ENCODE data around the gene TLK1. TPM values are rescaled to one million over a fixed set of nuclear protein-coding genes. Genes with fewer than 3 reads are reported as not detected.

The TLK1 gene
- total and polyA plus RNA-seq, 10 of the 15 experiments (the other 5 are each of a cell fraction or from before 2014, with no cell fraction given) = 25.1 to 126 (median 57.3) TPM

GRCh38 chr2:171181064-171182049, 20.7 kb upstream of the TLK1 start:
- DNase-seq (ENCODE audit: low read depth, low spot score) (no peak), FAIRE-seq (no peak), ATAC-seq (peak; percentile 58)
- ChIA-PET CTCF (interaction anchor here (0.7 to 1.2 kb wide), 4 partner anchors 7 to 167 kb away, joined by 3 to 4 read pairs (median 3); no protein-coding TSS in a partner anchor), POLR2A (interaction anchor here (0.5 to 0.6 kb wide), 6 partner anchors 14 to 526 kb away, joined by 3 to 5 read pairs (median 4); no protein-coding TSS in a partner anchor), RAD21 (ENCODE audit: unreplicated experiment) (interaction anchor here (0.8 to 1.9 kb wide), 5 partner anchors 23 to 166 kb away, joined by 3 to 6 read pairs (median 3); no protein-coding TSS in a partner anchor), SMC1A (ENCODE audit: uncharacterized antibody, unreplicated experiment) (interaction anchor here (0.5 to 1.8 kb wide), 16 partner anchors 10 to 235 kb away, joined by 3 to 9 read pairs (median 3); no protein-coding TSS in a partner anchor)
- BruUV-seq (replicated peaks) = no TSS peak
- Histone ChIP-seq H3K27me3 (replicated peaks in 1 of 2; ENCODE audit: control insufficient read depth in 2 of 2, insufficient read depth in 2 of 2, low read length in 1 of 2) (no peaks in the 10 kb centered on the region), H3K9ac (ENCODE audit: control insufficient read depth, insufficient read depth, low read length) (no peak overlapping the region), H4K20me1 (ENCODE audit: control insufficient read depth, insufficient read depth) (no peaks in the 10 kb centered on the region), H3K27ac (ENCODE audit: control insufficient read depth, insufficient read depth) (peak overlapping the region; percentile 5), H3K4me1 (ENCODE audit: control insufficient read depth, insufficient read depth, low read length) (peaks cover 24% of the 10 kb centered on the region), H2AFZ (ENCODE audit: control insufficient read depth, low read depth, low read length) (peak overlapping the region; percentile 63), H3K9me3 (replicated peaks; ENCODE audit: control insufficient read depth, insufficient read depth, low read length) (no peaks in the 10 kb centered on the region; the same call in 2 of the 3 replicates), H3K36me3 (ENCODE audit: control insufficient read depth in 2 of 2, insufficient read depth in 2 of 2, low read length in 1 of 2) (no peaks in the 10 kb centered on the region), H3K79me2 (ENCODE audit: control insufficient read depth, insufficient read depth, low read length) (no peaks in the 10 kb centered on the region), H3K4me2 (ENCODE audit: control insufficient read depth, insufficient read depth) (peak overlapping the region; percentile 67), H3K4me3 (no peak overlapping the region)
- intact Hi-C loops (cut with micrococcal nuclease; ENCODE audit: unreplicated experiment) (no loop called here), in situ Hi-C loops (cut with MboI) (no loop called here)
- WGBS (ENCODE audit: insufficient coverage, insufficient replicate concordance, low lambda C conversion rate, missing lambda C conversion rate) = 73% methylated on average over 9 of the region's 9 CpGs
- TF ChIP-seq ATF3 (IDR thresholded peaks at IDR 0.05; ENCODE audit: borderline replicate concordance, extremely low read depth, low read depth, low read length) (no peak), SMC3 (IDR thresholded peaks at IDR 0.05; ENCODE audit: borderline replicate concordance, low read length) (no peak), STAT3 (IDR thresholded peaks at IDR 0.05; ENCODE audit: low read depth, low read length) (no peak), KDM1A (IDR thresholded peaks at IDR 0.05; ENCODE audit: borderline replicate concordance) (no peak), SUPT20H (IDR thresholded peaks at IDR 0.05; ENCODE audit: borderline replicate concordance, control insufficient read depth, low read depth, low read length) (no peak), BHLHE40 (IDR thresholded peaks at IDR 0.05; ENCODE audit: borderline replicate concordance in 1 of 2, low read depth in 2 of 2, low read length in 1 of 2) (no peak), ZNF384 (IDR thresholded peaks at IDR 0.05; ENCODE audit: borderline replicate concordance, low read depth, low read length) (no peak), SUZ12 (IDR thresholded peaks at IDR 0.05; ENCODE audit: unreplicated experiment) (no peak), MXI1 (IDR thresholded peaks at IDR 0.05; ENCODE audit: low read depth, low read length) (no peak), FOS (IDR thresholded peaks at IDR 0.05; ENCODE audit: borderline replicate concordance, extremely low read depth, insufficient read length) (no peak), SKIL (IDR thresholded peaks at IDR 0.05; ENCODE audit: low read depth, poor library complexity, severe bottlenecking) (no peak), ATF7 (IDR thresholded peaks at IDR 0.05; ENCODE audit: low read depth) (no peak), RCOR1 (conservative IDR thresholded peaks at IDR 0.05; ENCODE audit: low read depth, low read length) (no peak), SREBF2 (IDR thresholded peaks at IDR 0.05; ENCODE audit: low read length) (no peak), MYB (IDR thresholded peaks at IDR 0.05; ENCODE audit: borderline replicate concordance, low read depth, low read length) (no peak)
